ENCODE results near the gene NRIP1.

The NRIP1 gene

GRCh38 chr21:15003463-15004135 lies 61.2 kb downstream of the NRIP1 start:
- no peak overlapping the region for H3K56ac ChIP-seq (ENCODE audit: low read length)
- H3K4ac ChIP-seq (ENCODE audit: low read depth, low read length), result no peak overlapping the region
- no peak overlapping the region for H3K23ac ChIP-seq (ENCODE audit: low read length)
- peaks cover 3% of the 10 kb centered on the region for H3K4me1 ChIP-seq (ENCODE audit: control insufficient read depth, low read depth, low read length)
- no peak overlapping the region for H2BK5ac ChIP-seq (ENCODE audit: low read length)
- no peak overlapping the region for H3K4me2 ChIP-seq (ENCODE audit: low read length)
- peak; percentile 52 for DNase-seq
- H3K79me1 ChIP-seq (ENCODE audit: low read length), result peaks cover 5% of the 10 kb centered on the region
- no peak overlapping the region for H3K4me3 ChIP-seq (ENCODE audit: low read length)
- no peak overlapping the region for H2BK15ac ChIP-seq (replicated peaks; ENCODE audit: low read depth)
- no peaks in the 10 kb centered on the region for H3K27me3 ChIP-seq (ENCODE audit: insufficient read depth, low read length, poor library complexity)
- no peak overlapping the region for H4K5ac ChIP-seq (ENCODE audit: low read length)
- no peak overlapping the region for H4K8ac ChIP-seq (ENCODE audit: low read depth, low read length)
- peaks cover 6% of the 10 kb centered on the region for H3K79me2 ChIP-seq (ENCODE audit: control insufficient read depth, insufficient read depth, low read length)
- no CpG with 5 or more reads among the region's 6 CpGs for WGBS (ENCODE audit: extremely low coverage, insufficient coverage, low lambda C conversion rate)
- H3K27ac ChIP-seq (ENCODE audit: low read depth, low read length), result no peak overlapping the region
- no peak overlapping the region for H3K9ac ChIP-seq (ENCODE audit: low read length)
- H2AK5ac ChIP-seq (ENCODE audit: low read length), result no peak overlapping the region
- no peak overlapping the region for H2BK120ac ChIP-seq (ENCODE audit: low read depth, low read length)
- no peaks in the 10 kb centered on the region for H3K36me3 ChIP-seq (ENCODE audit: control insufficient read depth, insufficient read depth, low read length)
- H3K18ac ChIP-seq (ENCODE audit: low read length), result no peak overlapping the region

GRCh38 chr21:15001857-15002606 lies 62.8 kb downstream of the NRIP1 start:
- Histone ChIP-seq H3K79me1 (ENCODE audit: low read length) (peaks cover 5% of the 10 kb centered on the region), H3K36me3 (ENCODE audit: control insufficient read depth, insufficient read depth, low read length) (no peaks in the 10 kb centered on the region), H3K23ac (ENCODE audit: low read length) (no peak overlapping the region), H4K8ac (ENCODE audit: low read depth, low read length) (no peak overlapping the region), H3K27ac (ENCODE audit: low read depth, low read length) (no peak overlapping the region), H3K18ac (ENCODE audit: low read length) (no peak overlapping the region), H2BK15ac (replicated peaks; ENCODE audit: low read depth) (no peak overlapping the region), H4K5ac (ENCODE audit: low read length) (no peak overlapping the region), H3K4ac (ENCODE audit: low read depth, low read length) (no peak overlapping the region), H2BK5ac (ENCODE audit: low read length) (no peak overlapping the region), H3K4me1 (ENCODE audit: control insufficient read depth, low read depth, low read length) (peaks cover 3% of the 10 kb centered on the region), H3K56ac (ENCODE audit: low read length) (no peak overlapping the region), H2BK120ac (ENCODE audit: low read depth, low read length) (no peak overlapping the region), H3K4me2 (ENCODE audit: low read length) (no peak overlapping the region), H2AK5ac (ENCODE audit: low read length) (no peak overlapping the region), H3K27me3 (ENCODE audit: insufficient read depth, low read length, poor library complexity) (no peaks in the 10 kb centered on the region), H3K4me3 (ENCODE audit: low read length) (no peak overlapping the region), H3K79me2 (ENCODE audit: control insufficient read depth, insufficient read depth, low read length) (peaks cover 8% of the 10 kb centered on the region), H3K9ac (ENCODE audit: low read length) (no peak overlapping the region)
- no CpG with 5 or more reads among the region's 15 CpGs for WGBS (ENCODE audit: extremely low coverage, insufficient coverage, low lambda C conversion rate)
- no peak for DNase-seq

- no peaks in the 10 kb centered on the region for H3K27me3 ChIP-seq (ENCODE audit: insufficient read depth, low read length, poor library complexity)
- H3K27ac ChIP-seq (ENCODE audit: low read depth, low read length), result no peak overlapping the region
- no CpG with 5 or more reads among the region's 2 CpGs for WGBS (ENCODE audit: extremely low coverage, insufficient coverage, low lambda C conversion rate)
- H3K4ac ChIP-seq (ENCODE audit: low read depth, low read length), result no peak overlapping the region
- no peak overlapping the region for H3K23ac ChIP-seq (ENCODE audit: low read length)
- H4K5ac ChIP-seq (ENCODE audit: low read length), result no peak overlapping the region
- no peak overlapping the region for H2AK5ac ChIP-seq (ENCODE audit: low read length)
- H2BK15ac ChIP-seq (replicated peaks; ENCODE audit: low read depth), result no peak overlapping the region
- no peaks in the 10 kb centered on the region for H3K79me1 ChIP-seq (ENCODE audit: low read length)
- H3K4me1 ChIP-seq (ENCODE audit: control insufficient read depth, low read depth, low read length), result no peaks in the 10 kb centered on the region
- H3K9ac ChIP-seq (ENCODE audit: low read length), result no peak overlapping the region
- no peak overlapping the region for H2BK5ac ChIP-seq (ENCODE audit: low read length)
- no peak overlapping the region for H3K18ac ChIP-seq (ENCODE audit: low read length)
- no peak overlapping the region for H3K4me2 ChIP-seq (ENCODE audit: low read length)
- DNase-seq, result no peak
- no peak overlapping the region for H3K56ac ChIP-seq (ENCODE audit: low read length)
- peaks cover 4% of the 10 kb centered on the region for H3K79me2 ChIP-seq (ENCODE audit: control insufficient read depth, insufficient read depth, low read length)
- no peaks in the 10 kb centered on the region for H3K36me3 ChIP-seq (ENCODE audit: control insufficient read depth, insufficient read depth, low read length)
- H4K8ac ChIP-seq (ENCODE audit: low read depth, low read length), result no peak overlapping the region
- H2BK120ac ChIP-seq (ENCODE audit: low read depth, low read length), result no peak overlapping the region
- H3K4me3 ChIP-seq (ENCODE audit: low read length), result no peak overlapping the region
Observed at GRCh38 chr21:15001113-15001512, 63.7 kb downstream of the NRIP1 start.

GRCh38 chr21:15000081-15000480 lies 64.7 kb downstream of the NRIP1 start:
- H2BK5ac ChIP-seq (ENCODE audit: low read length), result no peak overlapping the region
- no peak overlapping the region for H3K27ac ChIP-seq (ENCODE audit: low read depth, low read length)
- H3K9ac ChIP-seq (ENCODE audit: low read length), result no peak overlapping the region
- H3K36me3 ChIP-seq (ENCODE audit: control insufficient read depth, insufficient read depth, low read length), result no peaks in the 10 kb centered on the region
- no peak overlapping the region for H4K8ac ChIP-seq (ENCODE audit: low read depth, low read length)
- no peak overlapping the region for H3K4ac ChIP-seq (ENCODE audit: low read depth, low read length)
- no peak overlapping the region for H3K4me2 ChIP-seq (ENCODE audit: low read length)
- no peaks in the 10 kb centered on the region for H3K27me3 ChIP-seq (ENCODE audit: insufficient read depth, low read length, poor library complexity)
- no peak for DNase-seq
- no peak overlapping the region for H2AK5ac ChIP-seq (ENCODE audit: low read length)
- H2BK15ac ChIP-seq (replicated peaks; ENCODE audit: low read depth), result no peak overlapping the region
- no CpG with 5 or more reads among the region's 1 CpG for WGBS (ENCODE audit: extremely low coverage, insufficient coverage, low lambda C conversion rate)
- no peaks in the 10 kb centered on the region for H3K4me1 ChIP-seq (ENCODE audit: control insufficient read depth, low read depth, low read length)
- H3K79me1 ChIP-seq (ENCODE audit: low read length), result no peaks in the 10 kb centered on the region
- H2BK120ac ChIP-seq (ENCODE audit: low read depth, low read length), result no peak overlapping the region
- H4K5ac ChIP-seq (ENCODE audit: low read length), result no peak overlapping the region
- no peak overlapping the region for H3K56ac ChIP-seq (ENCODE audit: low read length)
- no peak overlapping the region for H3K23ac ChIP-seq (ENCODE audit: low read length)
- no peak overlapping the region for H3K4me3 ChIP-seq (ENCODE audit: low read length)
- H3K18ac ChIP-seq (ENCODE audit: low read length), result no peak overlapping the region
- peaks cover 4% of the 10 kb centered on the region for H3K79me2 ChIP-seq (ENCODE audit: control insufficient read depth, insufficient read depth, low read length)

- H3K4me1 ChIP-seq (ENCODE audit: control insufficient read depth, low read depth, low read length), result no peaks in the 10 kb centered on the region
- no peak overlapping the region for H3K4me3 ChIP-seq (ENCODE audit: low read length)
- peaks cover 4% of the 10 kb centered on the region for H3K79me2 ChIP-seq (ENCODE audit: control insufficient read depth, insufficient read depth, low read length)
- no peak overlapping the region for H3K56ac ChIP-seq (ENCODE audit: low read length)
- no peak overlapping the region for H2BK120ac ChIP-seq (ENCODE audit: low read depth, low read length)
- H4K5ac ChIP-seq (ENCODE audit: low read length), result no peak overlapping the region
- DNase-seq, result no peak
- no peak overlapping the region for H4K8ac ChIP-seq (ENCODE audit: low read depth, low read length)
- no CpG with 5 or more reads among the region's 4 CpGs for WGBS (ENCODE audit: extremely low coverage, insufficient coverage, low lambda C conversion rate)
- H2AK5ac ChIP-seq (ENCODE audit: low read length), result no peak overlapping the region
- no peak overlapping the region for H3K27ac ChIP-seq (ENCODE audit: low read depth, low read length)
- H2BK5ac ChIP-seq (ENCODE audit: low read length), result no peak overlapping the region
- no peaks in the 10 kb centered on the region for H3K79me1 ChIP-seq (ENCODE audit: low read length)
- no peak overlapping the region for H2BK15ac ChIP-seq (replicated peaks; ENCODE audit: low read depth)
- H3K9ac ChIP-seq (ENCODE audit: low read length), result no peak overlapping the region
- H3K4me2 ChIP-seq (ENCODE audit: low read length), result no peak overlapping the region
- H3K36me3 ChIP-seq (ENCODE audit: control insufficient read depth, insufficient read depth, low read length), result no peaks in the 10 kb centered on the region
- no peak overlapping the region for H3K4ac ChIP-seq (ENCODE audit: low read depth, low read length)
- no peak overlapping the region for H3K23ac ChIP-seq (ENCODE audit: low read length)
- H3K18ac ChIP-seq (ENCODE audit: low read length), result no peak overlapping the region
- H3K27me3 ChIP-seq (ENCODE audit: insufficient read depth, low read length, poor library complexity), result no peaks in the 10 kb centered on the region
Observed at GRCh38 chr21:14998784-14999183, 66.0 kb downstream of the NRIP1 start.
